Measurements from ENCODE around the gene GRM7.

DNA sequence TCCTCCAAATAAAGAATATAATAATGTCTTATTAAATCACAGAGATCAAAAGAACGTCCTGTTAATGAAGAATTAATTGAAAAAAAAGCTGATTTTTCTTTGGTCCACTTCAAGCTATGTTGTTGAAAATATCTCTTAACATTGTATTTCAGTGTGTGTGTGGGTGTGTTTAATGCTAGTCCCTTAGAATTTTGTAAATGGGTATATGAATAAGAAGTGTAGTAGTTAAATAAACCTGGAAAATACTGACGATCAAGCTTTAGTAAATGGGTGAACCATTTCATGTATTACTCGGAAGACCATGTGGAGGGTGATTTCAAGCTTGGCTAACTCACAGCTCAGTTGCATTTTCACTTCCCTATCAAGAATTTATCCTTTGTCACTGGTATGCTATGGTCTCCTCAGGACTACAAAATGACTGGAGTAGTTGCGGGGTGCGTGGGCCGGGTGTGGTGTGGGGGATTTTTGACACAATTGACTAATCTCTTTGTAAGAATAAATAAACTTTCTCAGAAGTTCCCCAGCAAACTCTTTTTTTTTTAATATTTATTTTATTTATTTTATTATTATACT, 586.4 kb downstream of the GRM7 start:
- TF ChIP-seq, protein P1, sequence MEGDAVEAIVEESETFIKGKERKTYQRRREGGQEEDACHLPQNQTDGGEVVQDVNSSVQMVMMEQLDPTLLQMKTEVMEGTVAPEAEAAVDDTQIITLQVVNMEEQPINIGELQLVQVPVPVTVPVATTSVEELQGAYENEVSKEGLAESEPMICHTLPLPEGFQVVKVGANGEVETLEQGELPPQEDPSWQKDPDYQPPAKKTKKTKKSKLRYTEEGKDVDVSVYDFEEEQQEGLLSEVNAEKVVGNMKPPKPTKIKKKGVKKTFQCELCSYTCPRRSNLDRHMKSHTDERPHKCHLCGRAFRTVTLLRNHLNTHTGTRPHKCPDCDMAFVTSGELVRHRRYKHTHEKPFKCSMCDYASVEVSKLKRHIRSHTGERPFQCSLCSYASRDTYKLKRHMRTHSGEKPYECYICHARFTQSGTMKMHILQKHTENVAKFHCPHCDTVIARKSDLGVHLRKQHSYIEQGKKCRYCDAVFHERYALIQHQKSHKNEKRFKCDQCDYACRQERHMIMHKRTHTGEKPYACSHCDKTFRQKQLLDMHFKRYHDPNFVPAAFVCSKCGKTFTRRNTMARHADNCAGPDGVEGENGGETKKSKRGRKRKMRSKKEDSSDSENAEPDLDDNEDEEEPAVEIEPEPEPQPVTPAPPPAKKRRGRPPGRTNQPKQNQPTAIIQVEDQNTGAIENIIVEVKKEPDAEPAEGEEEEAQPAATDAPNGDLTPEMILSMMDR (conservative IDR thresholded peaks at IDR 0.05; ENCODE audit: low read depth in 2 of 2): no peak
- TF ChIP-seq EZH2 (IDR thresholded peaks at IDR 0.05; ENCODE audit: low read depth, unreplicated experiment) (no peak), EZH2phosphoT487 (IDR thresholded peaks at IDR 0.05; ENCODE audit: unreplicated experiment) (no peak), CREB1 (CRISPR knock-in tag; IDR thresholded peaks at IDR 0.05; ENCODE audit: low read depth) (no peak), POLR2AphosphoS5 (IDR thresholded peaks at IDR 0.05; ENCODE audit: low read depth) (no peak), ZNF114 (CRISPR knock-in tag; IDR thresholded peaks at IDR 0.05) (no peak), REST (IDR thresholded peaks at IDR 0.05; ENCODE audit: unreplicated experiment) (no peak), ZNF331 (CRISPR knock-in tag; IDR thresholded peaks at IDR 0.05; ENCODE audit: low read depth) (no peak), NANOG (IDR thresholded peaks at IDR 0.05; ENCODE audit: borderline replicate concordance) (no peak)
